ENCODE data around the gene TNFRSF1B.
A peak's percentile ranks its signal among the peaks of the same experiment; 100 is the strongest.
"Not testable (repeated sequence)": the region's sequence is repeated elsewhere in the genome, so short reads cannot be mapped to it uniquely, and the experiment has no call there.

TNFRSF1B gene

DNA sequence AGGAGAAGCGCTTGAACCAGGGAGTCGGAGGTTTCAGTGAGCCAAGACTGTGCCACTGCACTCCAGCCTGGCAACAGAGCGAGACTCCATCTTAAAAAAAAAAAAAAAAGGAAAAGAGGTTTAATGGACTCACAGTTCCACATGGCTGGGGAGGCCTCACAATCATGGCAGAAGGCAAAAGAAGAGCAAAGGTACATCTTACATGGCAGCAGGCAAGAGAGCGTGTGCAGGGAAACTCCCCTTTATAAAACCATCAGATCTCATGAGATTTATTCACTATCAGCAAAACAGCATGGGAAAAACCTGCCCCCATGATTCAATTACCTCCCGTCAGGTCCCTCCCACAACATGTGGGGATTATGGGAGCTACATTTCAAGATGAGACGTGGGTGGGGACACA lies 57.3 kb downstream of the TNFRSF1B start:
- DNase-seq = not testable (repeated sequence)

GRCh38 chr1:12228979-12229378 lies 62.2 kb downstream of the TNFRSF1B start:
- DNase-seq = no peak

GRCh38 chr1:12229386-12229834 lies 62.6 kb downstream of the TNFRSF1B start:
- no peak for DNase-seq

DNA sequence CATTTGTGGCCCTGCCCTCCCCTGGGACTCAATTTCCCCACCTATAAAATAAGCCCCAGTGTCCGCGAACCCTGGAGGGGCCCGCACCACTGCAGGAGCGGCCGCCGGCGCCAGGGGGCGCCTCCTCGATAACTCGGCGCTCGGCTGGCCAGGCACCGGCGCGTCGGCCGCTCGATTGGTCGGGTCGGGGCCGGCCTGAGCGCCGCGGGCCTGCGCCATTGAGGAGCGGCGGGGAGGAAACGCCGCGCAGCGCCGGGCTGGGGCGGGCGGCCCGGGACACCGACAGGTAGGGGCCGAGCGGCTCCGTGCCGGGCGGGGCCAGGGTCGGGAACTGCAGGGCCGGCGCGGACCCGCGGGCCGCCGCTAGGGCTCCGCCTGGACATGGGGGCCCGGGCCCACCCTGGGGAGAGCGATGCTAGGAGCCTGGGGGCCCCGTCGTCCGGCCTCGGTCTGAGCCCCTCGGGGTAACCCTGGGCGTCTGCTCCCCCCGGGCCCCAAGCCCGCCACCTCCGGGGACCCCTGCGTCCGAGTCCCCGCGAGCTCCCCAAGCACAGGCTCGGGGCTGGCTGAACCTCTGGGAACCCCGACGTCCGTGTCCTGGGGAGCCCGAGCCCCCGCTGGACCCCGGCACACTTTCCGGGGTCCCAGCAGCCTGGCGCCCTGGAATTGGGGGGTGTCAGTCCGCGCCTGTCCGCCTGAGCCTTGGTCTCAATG lies 63.2 kb downstream of the TNFRSF1B start, which contains the start of gene VPS13D:
TSS of gene VPS13D (plus strand) at position 196 of the 714 bp plus-strand sequence. CDS start 4,237 bp downstream, outside the sequence.
- DNase-seq = peak; percentile 80 to 82

GRCh38 chr1:12230549-12231275 lies 63.9 kb downstream of the TNFRSF1B start:
- DNase-seq = no peak

- no peak for DNase-seq
These were observed 64.4 kb downstream of the TNFRSF1B start for GRCh38 chr1:12231276-12231595.

DNA sequence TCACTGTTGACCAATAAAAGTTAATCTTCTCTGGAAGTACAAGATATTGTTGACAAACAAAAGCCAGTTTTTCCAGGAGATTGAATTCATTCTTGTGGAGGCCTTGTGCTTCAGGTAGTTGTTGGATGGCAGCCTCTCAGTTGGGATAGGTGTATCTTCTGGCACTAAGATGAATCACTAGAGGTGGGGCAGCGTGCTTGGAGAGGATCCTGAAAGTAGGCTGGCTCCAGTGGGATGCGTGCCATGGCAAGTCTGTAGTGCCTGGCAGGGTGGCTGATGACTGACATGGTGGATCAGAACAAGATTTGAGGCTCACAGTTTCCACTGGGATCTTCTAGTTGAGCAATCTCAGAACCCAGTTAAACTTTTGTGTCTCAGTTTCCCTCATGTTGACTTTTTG lies 65.4 kb downstream of the TNFRSF1B start:
- DNase-seq = no peak

- DNase-seq = peak in 1 of 2 donors; percentile 3
These were observed 77.3 kb downstream of the TNFRSF1B start for GRCh38 chr1:12244078-12244477.

- DNase-seq = no peak
These were observed 77.8 kb downstream of the TNFRSF1B start for GRCh38 chr1:12244585-12244984.

GRCh38 chr1:12245116-12245515 lies 78.3 kb downstream of the TNFRSF1B start:
- no peak for DNase-seq

DNA sequence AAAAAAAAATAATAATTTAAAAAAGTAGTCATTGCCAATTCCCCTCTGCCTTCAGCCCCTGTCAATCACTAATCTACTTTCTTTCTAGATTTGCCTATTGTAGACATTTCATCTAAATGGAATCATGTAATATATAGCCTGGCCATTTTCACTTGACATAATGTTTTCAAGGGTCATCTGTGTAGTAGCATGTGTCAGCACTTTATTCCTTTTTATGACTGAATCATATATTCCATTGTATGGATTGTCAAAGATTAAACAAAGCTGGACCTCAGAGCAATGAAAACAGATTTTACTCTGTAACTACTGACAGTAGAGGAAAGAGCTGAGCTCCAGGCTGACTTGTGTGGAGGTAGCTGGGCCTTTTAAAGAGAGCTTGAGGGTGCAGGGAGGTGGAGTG lies 78.9 kb downstream of the TNFRSF1B start:
- DNase-seq = no peak

DNA sequence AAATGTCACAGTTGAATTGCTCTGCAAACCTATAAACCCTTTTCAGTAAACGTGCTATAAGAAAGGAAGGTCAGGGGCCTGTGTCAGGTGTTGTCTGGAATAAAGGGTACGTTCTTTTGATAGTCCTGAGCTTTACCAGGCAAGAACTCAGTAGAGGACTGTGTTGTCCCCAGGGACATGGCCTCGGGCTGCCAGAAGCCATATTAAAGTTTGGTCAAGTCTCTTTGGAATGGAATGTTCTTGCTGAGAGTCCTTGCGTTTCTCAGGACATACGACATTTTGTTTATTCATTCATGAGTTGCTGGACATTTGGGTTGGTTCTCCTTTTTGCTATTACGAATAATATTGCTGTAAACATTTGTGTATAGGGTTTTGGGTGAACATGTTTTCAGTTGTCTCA lies 79.8 kb downstream of the TNFRSF1B start:
- no peak for DNase-seq

GRCh38 chr1:12249181-12249580 lies 82.4 kb downstream of the TNFRSF1B start:
- DNase-seq = no peak

DNA sequence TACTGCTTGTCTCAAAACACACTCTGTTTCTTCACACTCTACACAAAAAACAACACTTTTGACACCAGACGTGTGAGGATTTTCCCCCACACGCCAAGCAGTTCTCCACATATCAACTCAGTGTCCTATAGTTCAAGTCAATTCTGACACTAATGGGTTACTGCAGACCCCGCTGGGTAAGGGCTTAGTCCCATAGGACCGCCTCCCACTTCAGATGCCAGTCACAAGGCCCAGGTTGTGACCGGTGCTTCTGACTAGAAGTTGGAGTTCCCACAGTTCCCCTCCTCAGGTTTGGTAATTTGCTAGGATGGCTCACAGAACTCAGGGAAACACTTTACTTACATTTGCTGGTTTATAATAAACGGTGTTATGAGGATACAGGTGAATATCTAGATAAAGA lies 83.0 kb downstream of the TNFRSF1B start:
- DNase-seq = no peak

DNA sequence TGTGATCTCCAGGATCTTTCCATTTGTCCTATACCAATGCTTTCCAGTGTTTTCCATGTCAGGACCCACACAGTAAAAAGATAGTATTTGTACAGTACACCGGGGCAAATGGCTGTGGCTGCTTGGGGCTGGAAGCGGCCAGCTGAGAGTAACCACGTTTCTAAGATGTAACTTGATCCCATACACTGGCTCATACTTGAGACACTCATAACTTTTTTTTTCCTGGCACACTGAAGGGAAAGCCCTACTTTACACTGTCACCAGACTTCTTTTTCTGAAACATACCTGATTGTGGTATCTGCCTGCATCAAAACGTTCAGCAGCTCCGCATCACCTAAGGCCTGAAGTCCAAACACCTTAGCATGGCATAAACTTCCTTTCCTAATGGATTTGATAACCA lies 84.7 kb downstream of the TNFRSF1B start:
- no peak for DNase-seq

DNA sequence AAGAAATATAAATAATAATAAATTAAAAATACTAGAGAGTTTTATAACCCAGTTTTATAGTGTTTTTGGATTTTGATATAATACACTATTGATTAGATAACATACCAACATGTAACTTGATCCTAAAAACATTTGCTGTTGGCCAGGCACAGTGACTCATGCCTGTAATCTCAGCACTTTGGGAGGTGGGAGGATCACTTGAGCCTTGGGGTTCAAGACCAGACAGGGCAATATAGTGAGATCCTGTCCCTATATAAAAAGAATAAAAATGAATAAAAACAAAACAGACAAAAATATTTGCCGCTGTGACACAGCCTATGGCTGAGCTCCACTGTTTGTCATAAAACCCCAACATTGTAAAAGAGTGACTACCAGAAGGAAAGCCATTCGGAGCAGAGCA lies 89.1 kb downstream of the TNFRSF1B start:
- DNase-seq = no peak

DNA sequence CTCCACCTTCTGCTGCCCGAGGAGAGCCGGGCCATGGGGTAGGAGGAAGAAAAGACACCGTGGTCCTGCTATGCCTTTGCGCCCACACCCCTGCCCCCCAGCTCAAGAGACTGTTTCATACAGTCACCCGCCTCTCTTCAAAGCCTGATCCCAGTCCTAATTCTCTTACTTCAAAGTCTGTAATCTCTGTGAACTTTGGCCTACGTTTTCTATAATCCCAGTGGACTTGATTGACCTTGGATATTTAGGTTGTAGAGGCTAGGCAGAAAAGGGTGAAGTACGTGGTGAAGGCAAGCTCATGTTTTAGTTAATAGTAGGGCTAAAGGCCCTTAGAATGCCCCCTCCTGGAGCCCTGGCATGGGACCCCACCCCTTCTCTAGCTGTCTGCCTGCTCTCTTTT lies 91.5 kb downstream of the TNFRSF1B start:
- no peak for DNase-seq

Data from CD4-positive, alpha-beta T cell treated with Interleukin-4 for 1 hour (primary cell).